ENCODE data around the gene IFNGR2.

IFNGR2 gene

GRCh38 chr21:33418691-33419090 lies 15.5 kb downstream of the IFNGR2 start:
- ChIA-PET CTCF (no interaction called here), POLR2A (ENCODE audit: low non-redundant PET) (no interaction called here)
- no peak for TF ChIP-seq CTCF (conservative IDR thresholded peaks at IDR 0.05; ENCODE audit: low read depth)
- peak overlapping the region; percentile 69 for H3K27ac ChIP-seq
- DNase-seq (ENCODE audit: low spot score), result no peak

- POLR2A ChIA-PET (ENCODE audit: low non-redundant PET), result no interaction called here
These were observed 16.4 kb downstream of the IFNGR2 start for GRCh38 chr21:33419538-33420123.

GRCh38 chr21:33421713-33422393 lies 18.6 kb downstream of the IFNGR2 start:
- no peak for DNase-seq (ENCODE audit: low spot score)
- ChIA-PET POLR2A (ENCODE audit: low non-redundant PET) (no interaction called here), CTCF (interaction anchor here (1.6 kb wide), 1 partner anchor 61 kb away, joined by 4 read pairs; no protein-coding TSS in a partner anchor)
- H3K27ac ChIP-seq, result peak overlapping the region; percentile 20
- no peak for TF ChIP-seq CTCF (conservative IDR thresholded peaks at IDR 0.05; ENCODE audit: low read depth)

More at GRCh38 chr21:33419538-33420123, 16.4 kb downstream of the IFNGR2 start:
- peak overlapping the region; percentile 57 for H3K27ac ChIP-seq
- DNase-seq (ENCODE audit: low spot score), result no peak
- CTCF ChIA-PET, result no interaction called here
- no peak for TF ChIP-seq CTCF (conservative IDR thresholded peaks at IDR 0.05; ENCODE audit: low read depth)

GRCh38 chr21:33424214-33424613 lies 21.0 kb downstream of the IFNGR2 start:
- TF ChIP-seq CTCF (conservative IDR thresholded peaks at IDR 0.05; ENCODE audit: low read depth), result no peak
- no peak for DNase-seq (ENCODE audit: low spot score)
- ChIA-PET CTCF (no interaction called here), POLR2A (ENCODE audit: low non-redundant PET) (no interaction called here)
- H3K27ac ChIP-seq, result peak overlapping the region; percentile 66

GRCh38 chr21:33425825-33426224 lies 22.6 kb downstream of the IFNGR2 start:
- no peak for TF ChIP-seq CTCF (conservative IDR thresholded peaks at IDR 0.05; ENCODE audit: low read depth)
- peak overlapping the region; percentile 66 for H3K27ac ChIP-seq
- no peak for DNase-seq (ENCODE audit: low spot score)
- POLR2A ChIA-PET (ENCODE audit: low non-redundant PET), result no interaction called here
- CTCF ChIA-PET, result no interaction called here

- DNase-seq (ENCODE audit: low spot score), result no peak
- CTCF ChIA-PET, result interaction anchor here (0.5 to 0.6 kb wide), 2 partner anchors 24 to 59 kb away, joined by 3 to 6 read pairs; no protein-coding TSS in a partner anchor
- peak overlapping the region; percentile 99 for H3K27ac ChIP-seq
- POLR2A ChIA-PET (ENCODE audit: low non-redundant PET), result no interaction called here
- TF ChIP-seq CTCF (conservative IDR thresholded peaks at IDR 0.05; ENCODE audit: low read depth), result no peak
These were observed 23.8 kb downstream of the IFNGR2 start for GRCh38 chr21:33427051-33427450.
